GM12873 (cell line): ENCODE results near the gene FGF11.
"Not testable (repeated sequence)": the region's sequence is repeated elsewhere in the genome, so short reads cannot be mapped to it uniquely, and the experiment has no call there.

Experiments used
- CTCF ChIP-seq: IDR thresholded peaks from 2 replicates; pipeline ENCODE4 v1.5.1; 2012; ENCODE audit warnings: low read depth, mild to moderate bottlenecking, moderate library complexity, low read length, control low read depth; ENCODE audit not compliant: insufficient read depth; ENCODE audit errors: missing control alignments

Gene FGF11

GRCh38 chr17:7478276-7479212 is 39.2 kb downstream of the FGF11 start:
- TF ChIP-seq CTCF, result no peak

GRCh38 chr17:7479213-7480088 is 40.1 kb downstream of the FGF11 start, which contains the start of gene ZBTB4:
ZBTB4 (minus strand) TSS chr17:7479631; CDS start chr17:7466801, 12,830 bp downstream.
- no peak for TF ChIP-seq CTCF

GRCh38 chr17:7480089-7480384 is 40.7 kb downstream of the FGF11 start:
- TF ChIP-seq CTCF, result no peak

- TF ChIP-seq CTCF, result not testable (repeated sequence)
Observed at GRCh38 chr17:7481275-7481674, 42.0 kb downstream of the FGF11 start, which contains the start of gene SLC35G6. SLC35G6 (plus strand) TSS chr17:7481446; CDS start chr17:7481517, 71 bp downstream.

- TF ChIP-seq CTCF, result no peak
Observed at GRCh38 chr17:7483255-7484066, 44.1 kb downstream of the FGF11 start.

GRCh38 chr17:7484067-7484918 is 45.0 kb downstream of the FGF11 start, which contains the start of gene POLR2A:
POLR2A (plus strand) TSS chr17:7484366.
- TF ChIP-seq CTCF, result no peak
